Hepatocyte (in vitro differentiated cells): ENCODE data around the gene CRMP1. TPM values are rescaled to one million over a fixed set of nuclear protein-coding genes. Genes with fewer than 3 reads are reported as not detected.
"Not testable (repeated sequence)": the region's sequence is repeated elsewhere in the genome, so short reads cannot be mapped to it uniquely, and the experiment has no call there.

ENCODE experiments used
- DNase-seq: peaks from one replicate; pipeline ENCODE4 v3.0.0-alpha.2; 2016; ENCODE audit warnings: low spot score
- H2AFZ ChIP-seq: fragments of 200-600 bp; sonication (generic); 2 replicates; pipeline ENCODE4 v1.6.0; 2016; ENCODE audit warnings: antibody characterized with exemption, mild to moderate bottlenecking
- H3K27ac ChIP-seq: fragments of 200-600 bp; sonication (generic); 2 replicates; pipeline ENCODE4 v1.5.1; 2016; ENCODE audit warnings: mild to moderate bottlenecking
- H3K27me3 ChIP-seq: fragments of 200-600 bp; sonication (generic); 2 replicates; pipeline ENCODE4 v1.6.1; 2016
- H3K36me3 ChIP-seq: fragments of 200-600 bp; sonication (generic); replicated peaks from 2 replicates; pipeline ENCODE4 v1.5.1; 2016; ENCODE audit warnings: low read depth; ENCODE audit not compliant: insufficient read depth
- H3K4me1 ChIP-seq: fragments of 200-600 bp; sonication (generic); 2 replicates; pipeline ENCODE4 v1.5.1; 2016; ENCODE audit warnings: mild to moderate bottlenecking, moderate library complexity; ENCODE audit not compliant: insufficient read depth
- H3K4me2 ChIP-seq: fragments of 200-600 bp; sonication (generic); 2 replicates; pipeline ENCODE4 v1.6.0; 2016
- H3K4me3 ChIP-seq: fragments of 200-600 bp; sonication (generic); 2 replicates; pipeline ENCODE4 v1.5.1; 2016; ENCODE audit warnings: mild to moderate bottlenecking
- H3K79me2 ChIP-seq: fragments of 200-600 bp; sonication (generic); 2 replicates; pipeline ENCODE4 v1.6.0; 2017; ENCODE audit warnings: mild to moderate bottlenecking
- H3K9me2 ChIP-seq: fragments of 200-600 bp; sonication (generic); replicated peaks from 2 replicates; pipeline ENCODE4 v1.6.0; 2017; ENCODE audit warnings: mild to moderate bottlenecking; ENCODE audit not compliant: insufficient read depth
- H3K9me3 ChIP-seq: fragments of 200-600 bp; sonication (generic); 2 replicates; pipeline ENCODE4 v1.5.1; 2016; ENCODE audit warnings: low read depth, mild to moderate bottlenecking
- H4K20me1 ChIP-seq: fragments of 200-600 bp; sonication (generic); 2 replicates; pipeline ENCODE4 v1.6.0; 2016; ENCODE audit warnings: mild to moderate bottlenecking; ENCODE audit not compliant: insufficient read depth, poor library complexity, severe bottlenecking
- CTCF ChIP-seq: fragments of 200-600 bp; sonication (generic); IDR thresholded peaks from 2 replicates; pipeline ENCODE4 v1.5.1; 2016; ENCODE audit warnings: antibody characterized with exemption, mild to moderate bottlenecking; ENCODE audit not compliant: poor library complexity
- EZH2 ChIP-seq: fragments of 200-600 bp; sonication (generic); IDR thresholded peaks from 2 replicates; pipeline ENCODE4 v1.6.1; 2016; ENCODE audit warnings: antibody characterized with exemption, mild to moderate bottlenecking, borderline replicate concordance
- EZH2phosphoT487 ChIP-seq: fragments of 200-600 bp; sonication (generic); IDR thresholded peaks from one replicate; pipeline ENCODE4 v1.6.1; 2018; ENCODE audit warnings: antibody characterized with exemption, mild to moderate bottlenecking, low read depth, moderate library complexity; ENCODE audit not compliant: unreplicated experiment, severe bottlenecking
- WGBS: methylation state at CpG from one replicate; pipeline ENCODE4 v1.1.6; 2016; ENCODE audit warnings: low lambda C conversion rate; ENCODE audit errors: missing lambda C conversion rate; 5-methylcytosine and 5-hydroxymethylcytosine counted together
- polyA plus RNA-seq: library from polyadenylated mRNA; unstranded; fragments of >200 nt; fragmentation: Nextera tagmentation; extraction: Ambion mirVana; gene quantifications from 2 replicates; pipeline ENCODE4 v1.2.1, GENCODE V29; 2016
- total RNA-seq: library from RNA; depleted of rRNA; stranded (reverse); fragments of >200 nt; gene quantifications from 2 replicates; pipeline ENCODE4 v1.2.3, GENCODE V29; 2014

Gene CRMP1
- total and polyA plus RNA-seq, 2 experiments from 2014 or later = 12.5 to 12.9 TPM

- TF ChIP-seq CTCF (peak; percentile 79), EZH2 (no peak), EZH2phosphoT487 (no peak)
These were observed 80.2 kb downstream of the CRMP1 start for GRCh38 chr4:5812506-5813229.

GRCh38 chr4:5812057-5812456 is 80.8 kb downstream of the CRMP1 start:
- H3K79me2 ChIP-seq, H3K4me1 ChIP-seq, H3K9me2 ChIP-seq, H3K4me3 ChIP-seq, H3K27ac ChIP-seq, H3K27me3 ChIP-seq, H3K9me3 ChIP-seq, H2AFZ ChIP-seq, H3K4me2 ChIP-seq, DNase-seq, H3K36me3 ChIP-seq, H4K20me1 ChIP-seq: not testable (repeated sequence)
- WGBS = 100% methylated on average over 1 of the region's 5 CpGs

More at GRCh38 chr4:5812506-5813229, 80.2 kb downstream of the CRMP1 start:
- H2AFZ ChIP-seq = no peak overlapping the region
- WGBS = 86% methylated on average over 9 of the region's 9 CpGs
- no peaks in the 10 kb centered on the region for H4K20me1 ChIP-seq
- no peaks in the 10 kb centered on the region for H3K79me2 ChIP-seq
- no peak overlapping the region for H3K4me3 ChIP-seq
- no peak overlapping the region for H3K27ac ChIP-seq
- no peak overlapping the region for H3K4me2 ChIP-seq
- H3K9me2 ChIP-seq = no peaks in the 10 kb centered on the region
- H3K9me3 ChIP-seq = no peaks in the 10 kb centered on the region
- DNase-seq = peak; percentile 84
- no peaks in the 10 kb centered on the region for H3K36me3 ChIP-seq
- no peaks in the 10 kb centered on the region for H3K27me3 ChIP-seq
- no peaks in the 10 kb centered on the region for H3K4me1 ChIP-seq

GRCh38 chr4:5810770-5811430 is 82.0 kb downstream of the CRMP1 start:
- Histone ChIP-seq H3K9me2 (no peaks in the 10 kb centered on the region), H3K27ac (no peak overlapping the region), H3K27me3 (no peaks in the 10 kb centered on the region), H3K36me3 (no peaks in the 10 kb centered on the region), H3K4me3 (no peak overlapping the region), H3K9me3 (no peaks in the 10 kb centered on the region), H4K20me1 (no peaks in the 10 kb centered on the region), H3K4me1 (no peaks in the 10 kb centered on the region), H2AFZ (no peak overlapping the region), H3K4me2 (no peak overlapping the region), H3K79me2 (no peaks in the 10 kb centered on the region)
- WGBS = 86% methylated on average over 12 of the region's 12 CpGs
- TF ChIP-seq CTCF (no peak), EZH2 (no peak), EZH2phosphoT487 (no peak)
- DNase-seq = no peak

- no peak for DNase-seq
- no peaks in the 10 kb centered on the region for H3K9me2 ChIP-seq
- no peaks in the 10 kb centered on the region for H3K4me1 ChIP-seq
- H3K79me2 ChIP-seq = no peaks in the 10 kb centered on the region
- no peak overlapping the region for H3K4me2 ChIP-seq
- no peaks in the 10 kb centered on the region for H4K20me1 ChIP-seq
- no peak overlapping the region for H2AFZ ChIP-seq
- no peak for TF ChIP-seq EZH2
- TF ChIP-seq EZH2phosphoT487 = no peak
- TF ChIP-seq CTCF = no peak
- H3K27ac ChIP-seq = no peak overlapping the region
- WGBS = 92% methylated on average over 3 of the region's 3 CpGs
- no peaks in the 10 kb centered on the region for H3K9me3 ChIP-seq
- H3K36me3 ChIP-seq = no peaks in the 10 kb centered on the region
- no peak overlapping the region for H3K4me3 ChIP-seq
- no peaks in the 10 kb centered on the region for H3K27me3 ChIP-seq
These were observed 82.7 kb downstream of the CRMP1 start for GRCh38 chr4:5810151-5810550.
